ENCODE results near the gene CDC7.

- TF ChIP-seq CTCF (IDR thresholded peaks at IDR 0.05; ENCODE audit: low read depth, low read length, poor library complexity, severe bottlenecking) = no peak
- TF ChIP-seq EZH2phosphoT487 (IDR thresholded peaks at IDR 0.05; ENCODE audit: borderline replicate concordance, low read length) = no peak
Measured at GRCh38 chr1:91550961-91551360, 50.3 kb downstream of the CDC7 start.
